Right cardiac atrium (tissue), 5 donors: ENCODE measurements around the gene RBM19. TPM values are rescaled to one million over a fixed set of nuclear protein-coding genes. Genes with fewer than 3 reads are reported as not detected.

Experiments
- ATAC-seq, 2 donors: fragments of 200-7000 bp; cut with Tn5 transposase; one replicate each; pipeline versions ENCODE4 v1.8.0 to v1.9.1; 2020; ENCODE audit warnings: moderate library complexity in 2 of 2, mild to moderate bottlenecking in 1 of 2
- DNase-seq, 3 donors: peaks; one replicate each; pipeline ENCODE4 v3.0.0-alpha.2; 2020
- H3K27ac ChIP-seq: one replicate; pipeline ENCODE4 v1.5.1; 2013; ENCODE audit warnings: mild to moderate bottlenecking, low read length, control low read depth, moderate library complexity
- H3K27me3 ChIP-seq: one replicate; pipeline ENCODE4 v1.6.1; 2013; ENCODE audit not compliant: control insufficient read depth, insufficient read depth
- H3K4me1 ChIP-seq: one replicate; pipeline ENCODE4 v1.6.1; 2013; ENCODE audit warnings: low read length; ENCODE audit not compliant: control insufficient read depth, insufficient read depth
- H3K4me3 ChIP-seq: one replicate; pipeline ENCODE4 v1.5.1; 2013; ENCODE audit warnings: low read length, control low read depth
- H3K9me3 ChIP-seq: one replicate; pipeline ENCODE4 v1.6.1; 2013; ENCODE audit warnings: low read length; ENCODE audit not compliant: control insufficient read depth
- WGBS: extraction: QIAGEN DNeasy Blood & Tissue Kit; methylation state at CpG from one replicate; pipeline ENCODE4 v1.1.7; 2013; 5-methylcytosine and 5-hydroxymethylcytosine counted together
- intact Hi-C, 4 donors: fragments of 100-400 bp; cut with DNase I; formaldehyde crosslinking; loops; one replicate each; pipeline versions ENCODE4 v1.11.0 to v1.14.0; 2022 to 2023
- polyA plus RNA-seq: library from polyadenylated mRNA; stranded (reverse); fragments of 200-250 nt; gene quantifications from one replicate; pipeline ENCODE4 v1.2.3, GENCODE V29; 2013
- total RNA-seq, 4 donors: library from RNA; stranded (reverse); fragmentation: NEBNext Ultra II Directional; extraction: Animal tissue kit (Norgen Biotek cat#: 25700); gene quantifications; one replicate each; pipeline ENCODE4 v1.2.1, GENCODE V29; 2021
- donor health status: healthy with polysubstance abuse.
- donor health status: DM: no; HTN: yes; CAD: no.
- donor health status: DM: no; HTN: no; CAD: no.
- donor health status: DM: no; HTN: yes; CAD: no; lungs with severe emphysema.
- donor health status: DM: yes; HTN: yes; CAD: no.

The RBM19 gene
- total and polyA plus RNA-seq, 5 donors, result 12.7 to 21.7 (median 17.1) TPM

GRCh38 chr12:113782873-113783272, 183.3 kb downstream of the RBM19 start:
- H3K4me3 ChIP-seq, result no peak overlapping the region
- no peak overlapping the region for H3K27ac ChIP-seq
- ATAC-seq, result no peak
- peaks cover 5% of the 10 kb centered on the region for H3K27me3 ChIP-seq
- no peak for DNase-seq
- WGBS, result 10% methylated on average over 14 of the region's 14 CpGs
- no peaks in the 10 kb centered on the region for H3K9me3 ChIP-seq
- intact Hi-C loops, result no loop called here
- no peaks in the 10 kb centered on the region for H3K4me1 ChIP-seq

DNA sequence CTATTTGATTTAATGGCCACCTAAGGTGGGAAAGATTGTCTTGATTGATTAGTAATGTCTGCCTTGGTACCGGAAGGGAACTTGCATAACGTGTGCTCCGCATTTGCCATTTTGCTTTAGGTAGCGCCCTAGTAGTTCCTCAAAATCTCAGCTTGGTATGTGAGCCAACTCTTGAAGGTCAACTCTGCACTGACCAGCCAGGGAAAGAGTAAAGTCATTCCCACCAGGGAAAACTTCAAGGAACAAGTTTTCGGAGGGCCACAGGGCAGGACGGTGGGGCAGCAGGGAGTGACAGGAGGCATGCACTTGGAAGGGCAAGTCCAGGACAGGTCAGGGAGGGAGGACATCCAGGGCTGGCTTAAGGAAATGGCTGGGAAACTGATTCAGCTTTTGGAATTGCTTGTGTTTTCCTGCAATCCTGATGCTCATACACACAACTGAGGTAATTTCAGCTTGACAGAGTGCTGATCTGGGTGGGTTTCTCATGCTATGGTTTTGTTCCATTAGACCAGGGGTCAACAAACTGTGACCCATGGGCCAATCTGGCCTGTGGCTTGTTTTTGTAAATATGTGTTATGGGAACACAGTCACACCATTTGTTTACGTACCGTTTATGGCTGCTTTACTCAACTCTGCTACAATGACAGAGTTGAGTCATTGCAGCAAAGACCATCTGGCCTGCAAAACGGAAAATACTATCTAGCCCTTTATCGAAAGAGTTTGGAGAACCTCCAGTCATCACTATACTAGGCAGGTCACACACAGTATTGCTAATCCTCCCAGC, 184.5 kb downstream of the RBM19 start:
- H3K4me3 ChIP-seq, result no peak overlapping the region
- ATAC-seq, result no peak
- H3K9me3 ChIP-seq, result no peaks in the 10 kb centered on the region
- peaks cover 3% of the 10 kb centered on the region for H3K27me3 ChIP-seq
- DNase-seq, result no peak
- no peak overlapping the region for H3K27ac ChIP-seq
- intact Hi-C loops, result no loop called here
- no peaks in the 10 kb centered on the region for H3K4me1 ChIP-seq
- 52% methylated on average over 10 of the region's 10 CpGs for WGBS

DNA sequence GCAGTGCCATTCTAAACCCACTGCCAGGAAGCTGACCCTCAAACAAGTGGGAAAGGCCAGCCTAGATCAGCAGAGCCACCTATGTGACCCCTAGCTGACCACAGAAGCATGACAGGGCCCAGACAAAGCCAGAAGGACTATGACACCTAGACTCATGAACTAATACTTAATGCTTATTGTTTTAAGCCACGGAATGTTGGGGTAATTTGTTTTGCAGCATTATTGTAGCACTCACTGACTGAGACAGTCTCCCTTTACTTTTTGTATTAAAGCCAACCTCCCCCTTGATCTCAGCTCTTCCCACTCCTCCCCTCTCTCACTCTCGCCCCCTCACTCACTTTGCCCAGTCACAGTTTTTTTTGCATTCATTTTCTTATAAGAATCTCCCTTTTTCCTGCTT, 186.4 kb downstream of the RBM19 start:
- H3K4me3 ChIP-seq, result no peak overlapping the region
- H3K9me3 ChIP-seq, result no peaks in the 10 kb centered on the region
- no peak for ATAC-seq
- DNase-seq, result no peak
- H3K27me3 ChIP-seq, result no peaks in the 10 kb centered on the region
- intact Hi-C loops, result no loop called here
- 81% methylated on average over 2 of the region's 2 CpGs for WGBS
- H3K4me1 ChIP-seq, result no peaks in the 10 kb centered on the region
- no peak overlapping the region for H3K27ac ChIP-seq

- H3K4me1 ChIP-seq, result no peaks in the 10 kb centered on the region
- ATAC-seq, result no peak
- no peaks in the 10 kb centered on the region for H3K27me3 ChIP-seq
- no peak overlapping the region for H3K4me3 ChIP-seq
- H3K9me3 ChIP-seq, result no peaks in the 10 kb centered on the region
- intact Hi-C loops, result no loop called here
- 30% methylated on average over 12 of the region's 12 CpGs for WGBS
- DNase-seq, result no peak
- H3K27ac ChIP-seq, result no peak overlapping the region
These were observed 187.5 kb downstream of the RBM19 start for GRCh38 chr12:113778432-113779132.

GRCh38 chr12:113777751-113778150, 188.4 kb downstream of the RBM19 start:
- Histone ChIP-seq H3K4me1 (no peaks in the 10 kb centered on the region), H3K9me3 (no peaks in the 10 kb centered on the region), H3K27ac (no peak overlapping the region), H3K4me3 (no peak overlapping the region), H3K27me3 (no peaks in the 10 kb centered on the region)
- intact Hi-C loops, result no loop called here
- DNase-seq (no peak), ATAC-seq (no peak)
- WGBS, result 90% methylated on average over 2 of the region's 2 CpGs

- Histone ChIP-seq H3K9me3 (no peaks in the 10 kb centered on the region), H3K27ac (no peak overlapping the region), H3K27me3 (no peaks in the 10 kb centered on the region), H3K4me1 (no peaks in the 10 kb centered on the region), H3K4me3 (no peak overlapping the region)
- DNase-seq, result no peak
- intact Hi-C loops, result no loop called here
- whole genome bisulfite sequencing, result 86% methylated on average over 7 of the region's 7 CpGs
- ATAC-seq, result no peak
These were observed 189.6 kb downstream of the RBM19 start for GRCh38 chr12:113776536-113776935.

GRCh38 chr12:113774526-113774925, 191.6 kb downstream of the RBM19 start:
- ATAC-seq, result no peak

DNA sequence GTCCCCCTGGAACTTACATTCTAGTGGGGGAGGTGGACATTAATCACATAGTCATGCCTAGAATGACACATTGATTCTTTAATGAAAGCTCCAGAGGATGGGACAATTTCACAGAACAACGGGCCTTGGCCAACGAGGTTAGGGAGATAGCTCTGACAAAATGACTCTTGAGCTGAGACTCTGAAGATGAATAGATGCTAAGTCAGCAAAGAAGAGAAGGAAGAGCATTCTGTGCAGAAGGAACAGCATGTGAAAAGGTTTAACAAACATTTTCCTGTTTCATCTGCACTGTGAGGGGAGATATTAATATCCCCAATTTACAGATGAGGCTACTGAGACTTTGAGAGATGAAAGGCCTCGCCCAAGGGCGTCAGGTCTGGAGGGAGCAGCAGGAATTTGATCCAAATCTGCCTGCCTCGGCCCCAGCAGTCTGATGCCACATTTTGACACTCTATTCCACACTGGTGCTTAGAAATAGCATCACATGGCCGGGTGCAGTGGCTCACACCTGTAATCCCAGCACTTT, 193.6 kb downstream of the RBM19 start:
- WGBS, result 67% methylated on average over 6 of the region's 6 CpGs
- H3K27me3 ChIP-seq, result peaks cover 2% of the 10 kb centered on the region
- no peak for ATAC-seq

More at GRCh38 chr12:113774526-113774925, 191.6 kb downstream of the RBM19 start:
- intact Hi-C loops, result no loop called here
- no peaks in the 10 kb centered on the region for H3K4me1 ChIP-seq
- no peaks in the 10 kb centered on the region for H3K9me3 ChIP-seq
- DNase-seq, result no peak
- no peak overlapping the region for H3K4me3 ChIP-seq
- no peaks in the 10 kb centered on the region for H3K27me3 ChIP-seq
- 74% methylated on average over 5 of the region's 5 CpGs for WGBS
- H3K27ac ChIP-seq, result no peak overlapping the region

GRCh38 chr12:113770389-113770865, 195.7 kb downstream of the RBM19 start:
- Histone ChIP-seq H3K4me3 (no peak overlapping the region), H3K27ac (no peak overlapping the region), H3K27me3 (peaks cover 2% of the 10 kb centered on the region), H3K4me1 (no peaks in the 10 kb centered on the region), H3K9me3 (no peaks in the 10 kb centered on the region)
- ATAC-seq, result no peak
- DNase-seq, result no peak
- intact Hi-C loops, result no loop called here
- WGBS, result 63% methylated on average over 10 of the region's 10 CpGs

More for the DNA sequence above, 193.6 kb downstream of the RBM19 start:
- intact Hi-C loops, result no loop called here
- DNase-seq, result no peak
- H3K27ac ChIP-seq, result no peak overlapping the region
- H3K4me3 ChIP-seq, result no peak overlapping the region
- no peaks in the 10 kb centered on the region for H3K9me3 ChIP-seq
- H3K4me1 ChIP-seq, result no peaks in the 10 kb centered on the region

GRCh38 chr12:113769305-113769704, 196.8 kb downstream of the RBM19 start:
- H3K27ac ChIP-seq, result no peak overlapping the region
- intact Hi-C loops, result no loop called here
- WGBS, result 59% methylated on average over 9 of the region's 9 CpGs
- ATAC-seq (no peak), DNase-seq (no peak)
- no peak overlapping the region for H3K4me3 ChIP-seq
- H3K4me1 ChIP-seq, result no peaks in the 10 kb centered on the region
- no peaks in the 10 kb centered on the region for H3K9me3 ChIP-seq
- H3K27me3 ChIP-seq, result peaks cover 2% of the 10 kb centered on the region

GRCh38 chr12:113768850-113769249, 197.3 kb downstream of the RBM19 start:
- H3K4me1 ChIP-seq, result no peaks in the 10 kb centered on the region
- H3K9me3 ChIP-seq, result no peaks in the 10 kb centered on the region
- peaks cover 2% of the 10 kb centered on the region for H3K27me3 ChIP-seq
- DNase-seq (no peak), ATAC-seq (no peak)
- no peak overlapping the region for H3K27ac ChIP-seq
- intact Hi-C loops, result no loop called here
- no peak overlapping the region for H3K4me3 ChIP-seq
- 72% methylated on average over 6 of the region's 6 CpGs for WGBS
